Endothelial cell of umbilical vein (primary cell): ENCODE results near the gene RAB10. TPM values are rescaled to one million over a fixed set of nuclear protein-coding genes. Genes with fewer than 3 reads are reported as not detected.

Experiments used
- BruUV-seq: library from RNA; stranded (reverse); fragments of 400-500 nt; replicated peaks from 2 replicates; lab custom pipeline; 2021; lab: Mats Ljungman, UMichigan
- CTCF ChIA-PET: fragments of 300-600, 350-600 bp; sonication (Branson Sonifier 250); formaldehyde crosslinking; loops from one replicate; lab custom pipeline; 2021; ENCODE audit warnings: antibody characterized with exemption, inconsistent platforms; lab: Charles Lee
- POLR2A ChIA-PET: fragments of 300-600, 350-600 bp; sonication (Branson Sonifier 250); formaldehyde crosslinking; loops from one replicate; lab custom pipeline; 2021; ENCODE audit warnings: antibody characterized with exemption, inconsistent platforms; lab: Charles Lee
- DNase-seq: peaks from one replicate; pipeline ENCODE4 v3.0.0-alpha.2; 2011; ENCODE audit warnings: low read depth, low spot score
- FAIRE-seq: peaks from 2 replicates; lab custom pipeline; 2011; peaks lifted over from hg19 to GRCh38; lab: Jason Lieb, UNC
- H2AFZ ChIP-seq: 2 replicates; pipeline ENCODE4 v1.6.0; 2012; ENCODE audit warnings: low read depth, low read length, control low read depth, inconsistent platforms
- H3K27ac ChIP-seq: 2 replicates; pipeline ENCODE4 v1.5.1; 2011; ENCODE audit warnings: low read depth, mild to moderate bottlenecking, control low read depth, low read length, moderate library complexity; ENCODE audit not compliant: insufficient read depth
- H3K27me3 ChIP-seq, 2 experiments: 2 replicates each; pipeline versions ENCODE4 v1.6.0 to v1.6.1; 2011; ENCODE audit warnings: low read length in 2 of 2, mixed read lengths in 1 of 2; ENCODE audit not compliant: control insufficient read depth in 2 of 2, insufficient read depth in 2 of 2
- H3K36me3 ChIP-seq, 2 experiments: 2 replicates in 1 of 2; 3 replicates in 1 of 2; pipeline ENCODE4 v1.5.1; 2011; ENCODE audit warnings: low read length in 2 of 2, mild to moderate bottlenecking in 1 of 2, moderate library complexity in 1 of 2; ENCODE audit not compliant: control insufficient read depth in 2 of 2, insufficient read depth in 2 of 2; ENCODE audit errors: extremely low read depth in 1 of 2
- H3K4me1 ChIP-seq: 3 replicates; pipeline ENCODE4 v1.5.1; 2011; ENCODE audit warnings: mild to moderate bottlenecking, low read length; ENCODE audit not compliant: control insufficient read depth, insufficient read depth; ENCODE audit errors: extremely low read depth
- H3K4me2 ChIP-seq: 2 replicates; pipeline ENCODE4 v1.6.1; 2011; ENCODE audit warnings: low read length, control low read depth, mixed read lengths; ENCODE audit not compliant: insufficient read depth
- H3K4me3 ChIP-seq, 3 experiments: fragments of 200-600 bp in 1 of 3; sonication (generic), shearing (Covaris generic) in 1 of 3; replicated peaks in 1 of 3; 2 replicates each; pipeline ENCODE4 v1.5.1; 2011 to 2016; ENCODE audit warnings: control low read depth in 3 of 3, low read length in 3 of 3, mild to moderate bottlenecking in 2 of 3, inconsistent platforms in 1 of 3, low read depth in 1 of 3, moderate library complexity in 1 of 3; ENCODE audit not compliant: insufficient read depth in 1 of 3
- H3K79me2 ChIP-seq: 2 replicates; pipeline ENCODE4 v1.6.0; 2012; ENCODE audit warnings: low read length, inconsistent platforms; ENCODE audit not compliant: control insufficient read depth, insufficient read depth
- H3K9ac ChIP-seq: replicated peaks from 2 replicates; pipeline ENCODE3; 2011; ENCODE audit warnings: low read length, control low read depth; ENCODE audit not compliant: insufficient read depth; ENCODE audit errors: extremely low read depth
- H3K9me1 ChIP-seq: replicated peaks from 3 replicates; pipeline ENCODE4 v1.6.0; 2011; ENCODE audit warnings: mild to moderate bottlenecking, low read length; ENCODE audit not compliant: control insufficient read depth, insufficient read depth; ENCODE audit errors: extremely low read depth
- H3K9me3 ChIP-seq: replicated peaks from 2 replicates; pipeline ENCODE4 v1.5.1; 2012; ENCODE audit warnings: low read length, inconsistent platforms; ENCODE audit not compliant: control insufficient read depth, insufficient read depth
- H4K20me1 ChIP-seq: replicated peaks from 2 replicates; pipeline ENCODE3; 2011; ENCODE audit warnings: mild to moderate bottlenecking, low read length; ENCODE audit not compliant: control insufficient read depth, insufficient read depth; ENCODE audit errors: extremely low read depth
- CTCF ChIP-seq, 2 donors: IDR thresholded peaks; 1 replicate in 1 of 2; 2 replicates in 1 of 2; pipeline ENCODE4 v1.5.1; 2011; ENCODE audit warnings: low read length in 2 of 2, mild to moderate bottlenecking in 2 of 2, moderate library complexity in 2 of 2, control low read depth in 1 of 2, inconsistent platforms in 1 of 2, low read depth in 1 of 2; ENCODE audit not compliant: insufficient read depth in 1 of 2; ENCODE audit errors: extremely low read depth in 1 of 2
- EZH2 ChIP-seq: IDR thresholded peaks from 2 replicates; pipeline ENCODE4 v1.6.1; 2012; ENCODE audit warnings: borderline replicate concordance, low read depth, mild to moderate bottlenecking, moderate library complexity, low read length, inconsistent platforms; ENCODE audit not compliant: severe bottlenecking
- FOS ChIP-seq: IDR thresholded peaks from 2 replicates; pipeline ENCODE4 v1.6.1; 2011; ENCODE audit warnings: mild to moderate bottlenecking, low read length, moderate library complexity, borderline replicate concordance; ENCODE audit not compliant: insufficient read depth
- POLR2A ChIP-seq: IDR thresholded peaks from 2 replicates; pipeline ENCODE4 v1.6.1; 2012; ENCODE audit warnings: low read depth, mild to moderate bottlenecking, control low read depth, low read length
- dilution Hi-C: fragments of 300-500 bp; cut with MboI; formaldehyde crosslinking; loops from one replicate; pipeline ENCODE4 v1.15.0; 2019; ENCODE audit warnings: low sequenced_read_pairs; ENCODE audit not compliant: extremely low pct_ligation_motif_present
- intact Hi-C: fragments of 100-400 bp; cut with micrococcal nuclease; formaldehyde crosslinking; loops from one replicate; pipeline ENCODE4 v1.10.0; 2022
- polyA plus RNA-seq, 4 experiments: library from polyadenylated mRNA; depleted of rRNA in 3 of 4; stranded (reverse) in 3 of 4; unstranded in 1 of 4; fragments of >200 nt; gene quantifications; 2 replicates each; pipeline versions ENCODE4 v1.2.1 to v1.2.3, GENCODE V29; 2011 to 2012; ENCODE audit warnings: missing spikeins in 1 of 4
- total RNA-seq: library from RNA; stranded (reverse); gene quantifications from 2 replicates; pipeline ENCODE4 v1.2.3, GENCODE V29; 2021

The RAB10 gene
- total and polyA plus RNA-seq, 2 donors (not counting 3 experiments of a cell fraction or from before 2014, with no cell fraction given): 45.1 to 104 TPM

- Histone ChIP-seq H4K20me1 (no peaks in the 10 kb centered on the region), H3K79me2 (no peaks in the 10 kb centered on the region), H3K4me3 (peak within 1 kb of the TSS in 1 of 3 experiments; percentile 15), H3K9ac (no peak within 1 kb of the TSS), H3K27me3 (peaks cover 11 to 17% of the 10 kb centered on the region in 2 experiments), H3K27ac (no peak within 1 kb of the TSS), H3K4me2 (peak within 1 kb of the TSS; percentile 62), H3K9me3 (no peaks in the 10 kb centered on the region), H2AFZ (peak within 1 kb of the TSS; percentile 78), H3K9me1 (no peaks in the 10 kb centered on the region), H3K4me1 (no peaks in the 10 kb centered on the region), H3K36me3 (no peaks in the 10 kb centered on the region)
- CTCF ChIA-PET: interaction anchor here (2.9 kb wide), 1 partner anchor 11 kb away, joined by 20 read pairs; no protein-coding TSS in a partner anchor
- TF ChIP-seq POLR2A (no peak), FOS (no peak), CTCF (IDR thresholded peaks at IDR 0.05; ENCODE audit: extremely low read depth in 1 of 2, insufficient read depth in 1 of 2, low read depth in 1 of 2, low read length in 2 of 2) (no peak), EZH2 (peak; percentile 79)
- DNase-seq (no peak), FAIRE-seq (no peak)
- POLR2A ChIA-PET: no interaction called here
- no TSS peak for BruUV-seq
- intact Hi-C loops: no loop called here
- dilution Hi-C loops: no loop called here
Observed at GRCh38 chr2:26172871-26173775, 139.2 kb downstream of the RAB10 start, which contains the start of gene GAREM2. Gene GAREM2, plus strand, starts transcription at chr2:26173088. Its CDS starts 133 bp downstream, at chr2:26173221.
